HEK293 (cell line): ENCODE data around the gene TCTN2.

ENCODE experiments used
- CTCF ChIP-seq: fragments of 450-650 bp; formaldehyde crosslinking; IDR thresholded peaks from 2 replicates; pipeline ENCODE4 v1.5.1; 2016; ENCODE audit warnings: missing biosample characterization, missing genetic modification characterization
- HOXA7 ChIP-seq: sonication (generic); formaldehyde crosslinking; IDR thresholded peaks from 2 replicates; pipeline ENCODE4 v1.8.1; 2022; ENCODE audit warnings: missing genetic modification reagents, borderline replicate concordance
- ZBTB17 ChIP-seq: fragments of 450-650 bp; formaldehyde crosslinking; IDR thresholded peaks from 2 replicates; pipeline ENCODE4 v1.5.1; 2016; ENCODE audit warnings: missing biosample characterization, missing genetic modification characterization
- ZNF114 ChIP-seq: fragments of 450-650 bp; formaldehyde crosslinking; IDR thresholded peaks from 2 replicates; pipeline ENCODE4 v1.5.0; 2017; ENCODE audit warnings: missing biosample characterization, missing genetic modification characterization
- ZNF132 ChIP-seq: fragments of 450-650 bp; formaldehyde crosslinking; IDR thresholded peaks from 2 replicates; pipeline ENCODE4 v1.5.1; 2017; ENCODE audit warnings: missing biosample characterization, missing genetic modification characterization, borderline replicate concordance
- ZNF133 ChIP-seq: fragments of 450-650 bp; formaldehyde crosslinking; IDR thresholded peaks from 2 replicates; pipeline ENCODE4 v1.5.1; 2016; ENCODE audit warnings: missing biosample characterization, missing genetic modification characterization
- ZNF138 ChIP-seq: fragments of 450-650 bp; formaldehyde crosslinking; IDR thresholded peaks from 2 replicates; pipeline ENCODE4 v1.5.1; 2016; ENCODE audit warnings: missing biosample characterization, missing genetic modification characterization, borderline replicate concordance
- ZNF426 ChIP-seq: fragments of 450-650 bp; formaldehyde crosslinking; IDR thresholded peaks from 2 replicates; pipeline ENCODE4 v1.5.1; 2017; ENCODE audit warnings: missing biosample characterization, missing genetic modification characterization, mild to moderate bottlenecking, inconsistent platforms, moderate library complexity
- ZNF514 ChIP-seq: fragments of 450-650 bp; formaldehyde crosslinking; IDR thresholded peaks from 2 replicates; pipeline ENCODE4 v1.5.1; 2016; ENCODE audit warnings: missing biosample characterization, missing genetic modification characterization
- ZNF518A ChIP-seq: fragments of 450-650 bp; formaldehyde crosslinking; conservative IDR thresholded peaks from 2 replicates; pipeline ENCODE4 v1.5.1; 2016; ENCODE audit warnings: low read depth, missing biosample characterization, missing genetic modification characterization

DNA sequence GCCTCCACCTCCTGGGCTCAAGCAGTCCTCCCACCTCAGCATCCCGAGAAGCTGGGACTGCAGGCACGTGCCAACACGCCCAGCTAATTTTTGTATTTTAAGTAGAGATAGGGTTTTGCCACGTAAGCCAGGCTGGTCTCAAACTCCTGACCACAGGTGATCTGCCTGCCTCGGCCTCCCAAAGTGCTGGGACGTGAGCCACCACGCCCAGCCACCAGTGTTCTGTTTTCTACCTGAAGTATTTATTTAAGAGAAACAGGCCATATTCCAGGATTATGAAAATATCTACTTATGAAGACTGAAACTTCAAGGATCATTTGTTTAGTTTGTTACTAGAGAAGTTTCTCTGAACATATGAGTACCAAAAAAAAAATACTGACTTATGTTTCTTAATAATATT lies 27.0 kb upstream of the TCTN2 start:
- TF ChIP-seq CTCF (tag by site-specific recombination) (no peak), ZNF518A (tag by site-specific recombination) (no peak), ZNF132 (tag by site-specific recombination) (no peak), ZNF114 (no peak), ZNF138 (tag by site-specific recombination) (no peak), ZNF426 (tag by site-specific recombination) (no peak), HOXA7 (CRISPR knock-in tag) (no peak), ZNF514 (tag by site-specific recombination) (no peak), ZNF133 (tag by site-specific recombination) (no peak), ZBTB17 (no peak)
